A673 (cell line): Measurements from ENCODE around the gene GINS1. TPM values are rescaled to one million over a fixed set of nuclear protein-coding genes. Genes with fewer than 3 reads are reported as not detected.

Experiments used
- BruUV-seq: library from RNA; stranded (reverse); fragments of 400-500 nt; replicated peaks from 2 replicates; lab custom pipeline; 2021; lab: Mats Ljungman, UMichigan
- CTCF ChIA-PET: fragments of 300-600 bp; sonication (Branson Sonifier 250); formaldehyde crosslinking; loops from one replicate; lab custom pipeline; 2022; ENCODE audit warnings: antibody characterized with exemption; lab: Charles Lee
- POLR2A ChIA-PET: fragments of 300-600 bp; sonication (Branson Sonifier 250); formaldehyde crosslinking; loops from one replicate; lab custom pipeline; 2022; ENCODE audit warnings: antibody characterized with exemption; ENCODE audit not compliant: low non-redundant PET; lab: Charles Lee
- DNase-seq: peaks from one replicate; pipeline ENCODE4 v3.0.0-alpha.2; 2015; ENCODE audit warnings: low spot score
- H3K27ac ChIP-seq: fragments of 200-600 bp; sonication (generic); 2 replicates; pipeline ENCODE4 v1.5.1; 2016; ENCODE audit warnings: mixed run types, low read depth, mild to moderate bottlenecking, mixed read lengths, antibody characterized with exemption, low read length; ENCODE audit not compliant: poor library complexity, severe bottlenecking
- H3K27me3 ChIP-seq: fragments of 200-600 bp; sonication (generic); replicated peaks from 2 replicates; pipeline ENCODE4 v1.6.1; 2017; ENCODE audit warnings: mixed run types, low read depth, mild to moderate bottlenecking, mixed read lengths, antibody characterized with exemption, low read length; ENCODE audit not compliant: insufficient read depth, poor library complexity
- H3K36me3 ChIP-seq: fragments of 200-600 bp; sonication (generic); 2 replicates; pipeline ENCODE4 v1.6.1; 2016; ENCODE audit warnings: mixed run types, mild to moderate bottlenecking, mixed read lengths, antibody characterized with exemption, low read length; ENCODE audit not compliant: insufficient read depth, poor library complexity, severe bottlenecking
- H3K4me1 ChIP-seq: fragments of 200-600 bp; sonication (generic); 2 replicates; pipeline ENCODE4 v1.6.1; 2017; ENCODE audit warnings: mixed run types, mild to moderate bottlenecking, mixed read lengths, antibody characterized with exemption, low read length; ENCODE audit not compliant: insufficient read depth, poor library complexity, severe bottlenecking
- H3K4me3 ChIP-seq: fragments of 200-600 bp; sonication (generic); 2 replicates; pipeline ENCODE4 v1.5.1; 2016; ENCODE audit warnings: low read depth, mixed run types, mild to moderate bottlenecking, mixed read lengths, low read length; ENCODE audit not compliant: poor library complexity, severe bottlenecking
- H3K9me3 ChIP-seq: fragments of 200-600 bp; sonication (generic); 2 replicates; pipeline ENCODE4 v1.6.1; 2016; ENCODE audit warnings: mixed run types, low read depth, mild to moderate bottlenecking, mixed read lengths, antibody characterized with exemption, low read length; ENCODE audit not compliant: poor library complexity, severe bottlenecking
- CTCF ChIP-seq: fragments of 300-800, 200-600 bp; sonication (generic); conservative IDR thresholded peaks from 2 replicates; pipeline ENCODE4 v1.5.1; 2017; ENCODE audit warnings: low read depth, mild to moderate bottlenecking, antibody characterized with exemption, low read length, moderate library complexity, mixed read lengths
- EZH2 ChIP-seq: fragments of 200-600 bp; sonication (generic); IDR thresholded peaks from 2 replicates; pipeline ENCODE4 v1.6.1; 2017; ENCODE audit warnings: borderline replicate concordance, low read depth, mild to moderate bottlenecking, mixed read lengths, antibody characterized with exemption, low read length; ENCODE audit not compliant: poor library complexity, severe bottlenecking
- intact Hi-C: fragments of 100-400 bp; cut with micrococcal nuclease; formaldehyde crosslinking; loops from one replicate; pipeline ENCODE4 v1.10.0; 2022; ENCODE audit not compliant: unreplicated experiment
- total RNA-seq: library from RNA; stranded (reverse); gene quantifications from 2 replicates; pipeline ENCODE4 v1.2.3, GENCODE V29; 2021

The GINS1 gene
- total RNA-seq, 1 experiment from 2014 or later = 62.6 TPM

- H3K27ac ChIP-seq = no peak overlapping the region
- no peaks in the 10 kb centered on the region for H3K27me3 ChIP-seq
- intact Hi-C loops = no loop called here
- H3K4me3 ChIP-seq = no peak overlapping the region
- TF ChIP-seq CTCF (no peak), EZH2 (no peak)
- no peak for DNase-seq
- CTCF ChIA-PET = no interaction called here
- BruUV-seq = no TSS peak
- POLR2A ChIA-PET = no interaction called here
- peaks cover 53% of the 10 kb centered on the region for H3K36me3 ChIP-seq
- H3K4me1 ChIP-seq = no peaks in the 10 kb centered on the region
- no peaks in the 10 kb centered on the region for H3K9me3 ChIP-seq
These were observed 37.1 kb downstream of the GINS1 start for GRCh38 chr20:25444556-25444955.

- Histone ChIP-seq H3K4me3 (no peak overlapping the region), H3K9me3 (no peaks in the 10 kb centered on the region), H3K27ac (no peak overlapping the region), H3K4me1 (no peaks in the 10 kb centered on the region), H3K36me3 (peaks cover 49% of the 10 kb centered on the region), H3K27me3 (no peaks in the 10 kb centered on the region)
- no TSS peak for BruUV-seq
- intact Hi-C loops = no loop called here
- DNase-seq = no peak
- ChIA-PET POLR2A (no interaction called here), CTCF (no interaction called here)
- no peak for TF ChIP-seq EZH2
- no peak for TF ChIP-seq CTCF
These were observed 40.2 kb downstream of the GINS1 start for GRCh38 chr20:25447671-25448070.

- CTCF ChIA-PET = no interaction called here
- Histone ChIP-seq H3K4me3 (no peak overlapping the region), H3K4me1 (no peaks in the 10 kb centered on the region), H3K36me3 (peaks cover 56% of the 10 kb centered on the region), H3K27me3 (no peaks in the 10 kb centered on the region), H3K9me3 (no peaks in the 10 kb centered on the region), H3K27ac (no peak overlapping the region)
- POLR2A ChIA-PET = no interaction called here
- intact Hi-C loops = no loop called here
- BruUV-seq = no TSS peak
- no peak for DNase-seq
- TF ChIP-seq EZH2 (no peak), CTCF (no peak)
These were observed 44.9 kb downstream of the GINS1 start for GRCh38 chr20:25452333-25452732.
